ENCODE data around the gene REN.

REN gene

GRCh38 chr1:204170494-204171155 is 4.5 kb upstream of the REN start:
- H3K9me3 ChIP-seq (ENCODE audit: low read depth, low read length) = no peaks in the 10 kb centered on the region
- no peak overlapping the region for H3K27ac ChIP-seq
- no peak for TF ChIP-seq EZH2 (IDR thresholded peaks at IDR 0.05)
- no peaks in the 10 kb centered on the region for H3K36me3 ChIP-seq (ENCODE audit: insufficient read depth, low read length)
- no peak for DNase-seq (ENCODE audit: low read depth, low spot score)
- no peak overlapping the region for H3K4me3 ChIP-seq
- H3K9ac ChIP-seq (ENCODE audit: insufficient read length) = no peak overlapping the region

GRCh38 chr1:204169858-204170257 is 3.7 kb upstream of the REN start:
- Histone ChIP-seq H3K9ac (ENCODE audit: insufficient read length) (no peak overlapping the region), H3K9me3 (ENCODE audit: low read depth, low read length) (no peaks in the 10 kb centered on the region), H3K36me3 (ENCODE audit: insufficient read depth, low read length) (no peaks in the 10 kb centered on the region), H3K4me3 (no peak overlapping the region), H3K27ac (no peak overlapping the region)
- TF ChIP-seq EZH2 (IDR thresholded peaks at IDR 0.05) = no peak
- no peak for TF ChIP-seq FOXP2 (optimal IDR thresholded peaks at IDR 0.05; ENCODE audit: control extremely low read depth, extremely low read length, insufficient read depth)
- no peak for TF ChIP-seq POLR2AphosphoS5 (IDR thresholded peaks at IDR 0.05; ENCODE audit: borderline replicate concordance, low read depth, low read length)
- DNase-seq (ENCODE audit: low read depth, low spot score) = no peak

DNA sequence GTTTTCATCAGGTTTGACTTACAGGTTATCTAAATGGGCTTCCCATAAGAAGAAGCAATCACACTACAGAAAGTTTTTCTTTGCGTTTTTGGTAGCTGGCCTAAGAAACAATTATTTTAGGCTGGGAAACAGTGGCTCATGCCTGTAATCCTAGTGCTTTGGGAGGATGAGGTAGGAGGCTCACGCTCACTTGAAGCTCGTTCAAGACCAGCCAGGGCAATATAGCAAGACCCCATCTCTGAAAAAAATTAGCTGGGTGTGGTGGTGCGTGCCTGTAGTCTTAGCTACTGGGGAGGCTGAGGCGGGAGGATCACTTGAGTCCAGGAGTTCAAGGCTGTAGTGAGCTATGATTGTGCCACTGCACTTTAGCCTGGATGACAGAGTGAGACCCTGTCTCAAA is 1.6 kb upstream of the REN start:
- Histone ChIP-seq H3K9ac (ENCODE audit: insufficient read length) (no peak overlapping the region), H3K36me3 (ENCODE audit: insufficient read depth, low read length) (no peaks in the 10 kb centered on the region), H3K4me3 (no peak overlapping the region), H3K9me3 (ENCODE audit: low read depth, low read length) (no peaks in the 10 kb centered on the region), H3K27ac (no peak overlapping the region)
- no peak for TF ChIP-seq EZH2 (IDR thresholded peaks at IDR 0.05)
- no peak for TF ChIP-seq POLR2AphosphoS5 (IDR thresholded peaks at IDR 0.05; ENCODE audit: borderline replicate concordance, low read depth, low read length)
- no peak for TF ChIP-seq FOXP2 (optimal IDR thresholded peaks at IDR 0.05; ENCODE audit: control extremely low read depth, extremely low read length, insufficient read depth)
- DNase-seq (ENCODE audit: low read depth, low spot score) = no peak

GRCh38 chr1:204162494-204163074 is 3.6 kb downstream of the REN start:
- DNase-seq (ENCODE audit: low read depth, low spot score) = no peak
- TF ChIP-seq POLR2AphosphoS5 (IDR thresholded peaks at IDR 0.05; ENCODE audit: borderline replicate concordance, low read depth, low read length) (no peak), FOXP2 (optimal IDR thresholded peaks at IDR 0.05; ENCODE audit: control extremely low read depth, extremely low read length, insufficient read depth) (no peak), EZH2 (IDR thresholded peaks at IDR 0.05) (no peak)
- no peaks in the 10 kb centered on the region for H3K9me3 ChIP-seq (ENCODE audit: low read depth, low read length)
- H3K4me3 ChIP-seq = no peak overlapping the region
- no peaks in the 10 kb centered on the region for H3K36me3 ChIP-seq (ENCODE audit: insufficient read depth, low read length)
- no peak overlapping the region for H3K9ac ChIP-seq (ENCODE audit: insufficient read length)
- no peak overlapping the region for H3K27ac ChIP-seq

GRCh38 chr1:204161609-204162493 is 4.3 kb downstream of the REN start:
- no peaks in the 10 kb centered on the region for H3K9me3 ChIP-seq (ENCODE audit: low read depth, low read length)
- H3K4me3 ChIP-seq = no peak overlapping the region
- DNase-seq (ENCODE audit: low read depth, low spot score) = no peak
- no peaks in the 10 kb centered on the region for H3K36me3 ChIP-seq (ENCODE audit: insufficient read depth, low read length)
- no peak overlapping the region for H3K27ac ChIP-seq
- no peak overlapping the region for H3K9ac ChIP-seq (ENCODE audit: insufficient read length)
- TF ChIP-seq FOXP2 (optimal IDR thresholded peaks at IDR 0.05; ENCODE audit: control extremely low read depth, extremely low read length, insufficient read depth) = no peak
- TF ChIP-seq POLR2AphosphoS5 (IDR thresholded peaks at IDR 0.05; ENCODE audit: borderline replicate concordance, low read depth, low read length) = no peak
- TF ChIP-seq EZH2 (IDR thresholded peaks at IDR 0.05) = no peak

GRCh38 chr1:204157962-204158361 is 8.2 kb downstream of the REN start:
- DNase-seq (ENCODE audit: low read depth, low spot score) = no peak
- Histone ChIP-seq H3K9ac (ENCODE audit: insufficient read length) (no peak overlapping the region), H3K27ac (no peak overlapping the region), H3K4me3 (no peak overlapping the region), H3K36me3 (ENCODE audit: insufficient read depth, low read length) (no peaks in the 10 kb centered on the region), H3K9me3 (ENCODE audit: low read depth, low read length) (no peaks in the 10 kb centered on the region)
- TF ChIP-seq EZH2 (IDR thresholded peaks at IDR 0.05) (no peak), POLR2AphosphoS5 (IDR thresholded peaks at IDR 0.05; ENCODE audit: borderline replicate concordance, low read depth, low read length) (no peak), FOXP2 (optimal IDR thresholded peaks at IDR 0.05; ENCODE audit: control extremely low read depth, extremely low read length, insufficient read depth) (no peak)

DNA sequence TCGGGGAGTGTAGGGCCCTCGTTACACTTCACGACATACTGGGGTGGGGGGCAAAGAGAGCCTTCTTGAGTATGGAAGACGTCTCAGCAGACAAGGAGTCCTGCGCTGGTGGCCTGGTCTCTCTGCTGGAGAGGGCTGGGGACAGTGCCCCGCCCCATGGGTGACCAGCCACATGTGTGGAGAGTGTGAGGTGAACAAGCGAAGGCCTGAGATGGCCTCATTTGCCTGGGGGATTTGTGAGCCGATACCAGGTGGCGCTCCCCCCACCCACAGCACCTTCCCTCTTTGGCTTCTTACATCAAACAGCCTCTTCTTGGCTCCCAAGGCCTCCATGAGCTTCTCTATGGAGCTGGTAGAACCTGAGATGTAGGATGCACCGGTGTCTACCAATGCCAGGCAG is 10.3 kb downstream of the REN start:
- no peak overlapping the region for H3K9ac ChIP-seq (ENCODE audit: insufficient read length)
- TF ChIP-seq FOXP2 (optimal IDR thresholded peaks at IDR 0.05; ENCODE audit: control extremely low read depth, extremely low read length, insufficient read depth) (no peak), POLR2AphosphoS5 (IDR thresholded peaks at IDR 0.05; ENCODE audit: borderline replicate concordance, low read depth, low read length) (no peak), EZH2 (IDR thresholded peaks at IDR 0.05) (no peak)

GRCh38 chr1:204154568-204155255 is 11.4 kb downstream of the REN start:
- DNase-seq (ENCODE audit: low read depth, low spot score) = no peak
- no peaks in the 10 kb centered on the region for H3K36me3 ChIP-seq (ENCODE audit: insufficient read depth, low read length)
- TF ChIP-seq EZH2 (IDR thresholded peaks at IDR 0.05) = no peak
- no peak for TF ChIP-seq POLR2AphosphoS5 (IDR thresholded peaks at IDR 0.05; ENCODE audit: borderline replicate concordance, low read depth, low read length)
- no peak for TF ChIP-seq FOXP2 (optimal IDR thresholded peaks at IDR 0.05; ENCODE audit: control extremely low read depth, extremely low read length, insufficient read depth)
- H3K9ac ChIP-seq (ENCODE audit: insufficient read length) = no peak overlapping the region
- H3K9me3 ChIP-seq (ENCODE audit: low read depth, low read length) = no peaks in the 10 kb centered on the region
- no peak overlapping the region for H3K27ac ChIP-seq
- no peak overlapping the region for H3K4me3 ChIP-seq

More for the DNA sequence above, 10.3 kb downstream of the REN start:
- Histone ChIP-seq H3K36me3 (ENCODE audit: insufficient read depth, low read length) (no peaks in the 10 kb centered on the region), H3K4me3 (no peak overlapping the region), H3K27ac (no peak overlapping the region), H3K9me3 (ENCODE audit: low read depth, low read length) (no peaks in the 10 kb centered on the region)
- no peak for DNase-seq (ENCODE audit: low read depth, low spot score)
